HepG2 (cell line): Measurements from ENCODE around the gene LDLRAD4. TPM values are rescaled to one million over a fixed set of nuclear protein-coding genes. Genes with fewer than 3 reads are reported as not detected.

Source experiments
- ATAC-seq: fragments of 200-7000 bp; cut with Tn5 transposase; 3 replicates; pipeline ENCODE4 v1.9.1; 2020; ENCODE audit warnings: mild to moderate bottlenecking, moderate library complexity
- BruUV-seq: library from RNA; stranded (reverse); fragments of 400-500 nt; replicated peaks from 2 replicates; lab custom pipeline; 2021; lab: Mats Ljungman, UMichigan
- CTCF ChIA-PET: fragments of 300-600 bp; formaldehyde crosslinking; extraction: SDS; loops from one replicate; lab custom pipeline; 2021; ENCODE audit warnings: low total read pairs, inconsistent platforms, low intra/inter-chr PET ratio; lab: Yijun Ruan, JAX
- POLR2A ChIA-PET: fragments of 350-600 bp; sonication (Branson Sonifier 250); formaldehyde crosslinking; loops from one replicate; lab custom pipeline; 2020; ENCODE audit warnings: antibody characterized with exemption, inconsistent platforms; lab: Yijun Ruan, JAX
- DNase-seq: peaks from one replicate; pipeline ENCODE4 v3.0.0-alpha.2; 2015; ENCODE audit warnings: low spot score
- FAIRE-seq: peaks from 3 replicates; lab custom pipeline; 2011; peaks lifted over from hg19 to GRCh38; lab: Jason Lieb, UNC
- H2AFZ ChIP-seq: one replicate; pipeline ENCODE4 v1.6.1; 2011; ENCODE audit warnings: low read length, inconsistent platforms
- H3K27ac ChIP-seq: fragments of 300-600 bp; 3 replicates; pipeline ENCODE4 v1.8.0; 2011; ENCODE audit warnings: mixed run types, mild to moderate bottlenecking, mixed read lengths, low read length, inconsistent platforms; ENCODE audit not compliant: insufficient read depth; ENCODE audit errors: extremely low read length
- H3K27me3 ChIP-seq, 2 experiments: fragments of 200-600 bp in 1 of 2; 2 replicates in 1 of 2; 3 replicates in 1 of 2; pipeline versions ENCODE4 v1.6.0 to v1.8.0; 2011; ENCODE audit warnings: low read length in 2 of 2, mild to moderate bottlenecking in 2 of 2, moderate library complexity in 2 of 2, inconsistent platforms in 1 of 2; ENCODE audit not compliant: insufficient read depth in 2 of 2, control insufficient read depth in 1 of 2
- H3K36me3 ChIP-seq, 2 experiments: fragments of 200-600 bp in 1 of 2; replicated peaks in 1 of 2; 2 replicates in 1 of 2; 3 replicates in 1 of 2; pipeline versions ENCODE4 v1.5.1 to v1.8.0; 2011; ENCODE audit warnings: low read length in 2 of 2, inconsistent platforms in 1 of 2; ENCODE audit not compliant: insufficient read depth in 2 of 2, control insufficient read depth in 1 of 2
- H3K4me1 ChIP-seq: 2 replicates; pipeline ENCODE4 v1.5.1; 2012; ENCODE audit warnings: low read length, inconsistent platforms; ENCODE audit not compliant: insufficient read depth
- H3K4me2 ChIP-seq: 2 replicates; pipeline ENCODE4 v1.6.0; 2011; ENCODE audit warnings: low read depth, low read length, inconsistent platforms
- H3K4me3 ChIP-seq, 3 experiments: fragments of 200-600 bp in 1 of 3; sonication (generic), shearing (Covaris generic) in 1 of 3; replicated peaks in 1 of 3; 2 replicates each; pipeline ENCODE4 v1.5.1; 2011 to 2016; ENCODE audit warnings: low read length in 3 of 3, inconsistent platforms in 2 of 3, low read depth in 2 of 3, mild to moderate bottlenecking in 2 of 3, control low read depth in 1 of 3, mixed read lengths in 1 of 3; ENCODE audit not compliant: insufficient read depth in 1 of 3
- H3K79me2 ChIP-seq: one replicate; pipeline ENCODE4 v1.6.1; 2011; ENCODE audit warnings: low read length, inconsistent platforms; ENCODE audit not compliant: insufficient read depth
- H3K9ac ChIP-seq: 2 replicates; pipeline ENCODE4 v1.6.0; 2011; ENCODE audit warnings: mild to moderate bottlenecking, low read depth, low read length, inconsistent platforms; ENCODE audit not compliant: insufficient read depth
- H3K9me3 ChIP-seq: 2 replicates; pipeline ENCODE4 v1.5.1; 2012; ENCODE audit warnings: mild to moderate bottlenecking, low read length
- H4K20me1 ChIP-seq: 2 replicates; pipeline ENCODE4 v1.6.0; 2011; ENCODE audit warnings: inconsistent platforms, mild to moderate bottlenecking, low read length, moderate library complexity; ENCODE audit not compliant: insufficient read depth
- CCAR2 ChIP-seq: fragments of 200-400 bp; formaldehyde crosslinking; optimal IDR thresholded peaks from 2 replicates; pipeline ENCODE3; 2018; ENCODE audit warnings: low read depth, mild to moderate bottlenecking, low read length, moderate library complexity
- FUBP1 ChIP-seq: sonication (generic); formaldehyde crosslinking; IDR thresholded peaks from 2 replicates; pipeline ENCODE4 v1.5.1; 2020; ENCODE audit warnings: missing genetic modification reagents, mild to moderate bottlenecking, borderline replicate concordance
- SOX6 ChIP-seq, 2 experiments: fragments of 450-650 bp in 1 of 2; sonication (generic) in 1 of 2; formaldehyde crosslinking in 1 of 2; IDR thresholded peaks; 2 replicates each; pipeline versions ENCODE4 v1.4.0 to v1.6.1; 2017 to 2020; ENCODE audit warnings: antibody characterized with exemption in 1 of 2, mild to moderate bottlenecking in 1 of 2, missing genetic modification reagents in 1 of 2
- ZNF326 ChIP-seq: sonication (generic); formaldehyde crosslinking; IDR thresholded peaks from 2 replicates; pipeline ENCODE4 v1.4.0; 2020; ENCODE audit warnings: missing genetic modification reagents, borderline replicate concordance
- ZNF607 ChIP-seq: sonication (generic); formaldehyde crosslinking; IDR thresholded peaks from 2 replicates; pipeline ENCODE4 v1.5.1; 2020; ENCODE audit warnings: missing genetic modification reagents, mild to moderate bottlenecking, borderline replicate concordance
- ZNF710 ChIP-seq: sonication (generic); formaldehyde crosslinking; IDR thresholded peaks from 2 replicates; pipeline ENCODE4 v1.5.0; 2020; ENCODE audit warnings: mild to moderate bottlenecking, missing genetic modification reagents, borderline replicate concordance
- ZNF878 ChIP-seq: sonication (generic); formaldehyde crosslinking; IDR thresholded peaks from 2 replicates; pipeline ENCODE4 v1.8.1; 2023; ENCODE audit warnings: mild to moderate bottlenecking, missing genetic modification reagents, moderate library complexity
- WGBS: methylation state at CpG from one replicate; pipeline ENCODE4 v1.1.6; 2017; ENCODE audit warnings: low lambda C conversion rate; 5-methylcytosine and 5-hydroxymethylcytosine counted together
- in situ Hi-C: cut with HindIII; loops from 2 replicates; pipeline ENCODE4 v1.10.0; 2017; ENCODE audit warnings: low pct_unique_long_range_greater_than_20kb; ENCODE audit not compliant: extremely low pct_ligation_motif_present
- intact Hi-C: fragments of 100-400 bp; cut with micrococcal nuclease; formaldehyde crosslinking; loops from one replicate; pipeline ENCODE4 v1.10.0; 2022; ENCODE audit not compliant: unreplicated experiment
- polyA plus RNA-seq, 8 experiments: library from polyadenylated mRNA; depleted of rRNA in 3 of 8; stranded (reverse) in 7 of 8; unstranded in 1 of 8; fragments of >200 nt; fragmentation: Illumina TruSeq in 4 of 8; extraction: Trizol in 4 of 8; gene quantifications; 2 replicates each; pipeline versions ENCODE4 v1.2.1 to v1.2.3, GENCODE V29; 2011 to 2016; ENCODE audit warnings: low read depth in 4 of 8, missing spikeins in 1 of 8, mixed read lengths in 1 of 8; ENCODE audit not compliant: insufficient read depth in 1 of 8
- total RNA-seq, 5 experiments: library from RNA; depleted of rRNA; stranded (reverse); fragments of >200 nt; fragmentation: Illumina TruSeq; extraction: Trizol; gene quantifications; 2 replicates each; pipeline ENCODE4 v1.2.3, GENCODE V29; 2016; ENCODE audit warnings: low read depth in 1 of 5

LDLRAD4 gene
- total and polyA plus RNA-seq, 2 of the 13 experiments (the other 11 are each of a cell fraction or from before 2014, with no cell fraction given): 13.6 to 20.9 TPM

GRCh38 chr18:13688191-13689136, 469.9 kb downstream of the LDLRAD4 start:
- in situ Hi-C loops: no loop called here
- ChIA-PET POLR2A (no interaction called here), CTCF (no interaction called here)
- no peak for ATAC-seq
- Histone ChIP-seq H3K4me2 (no peak overlapping the region), H3K36me3 (peaks cover 0 to 4% of the 10 kb centered on the region in 2 experiments; a peak in 2 of 5 replicates), H3K27ac (no peak overlapping the region), H3K9ac (no peak overlapping the region), H3K79me2 (peaks cover 65% of the 10 kb centered on the region), H3K4me3 (no peak overlapping the region), H3K27me3 (no peaks in the 10 kb centered on the region), H2AFZ (no peak overlapping the region), H4K20me1 (peaks cover 17% of the 10 kb centered on the region; the same call in 1 of the 2 replicates), H3K4me1 (no peaks in the 10 kb centered on the region), H3K9me3 (no peaks in the 10 kb centered on the region)
- TF ChIP-seq ZNF710 (CRISPR knock-in tag): no peak
- TF ChIP-seq FUBP1 (CRISPR knock-in tag): no peak
- no peak for TF ChIP-seq ZNF607 (CRISPR knock-in tag)
- TF ChIP-seq CCAR2: no peak
- no peak for TF ChIP-seq ZNF326 (CRISPR knock-in tag)
- TF ChIP-seq SOX6 (IDR thresholded peaks at IDR 0.05): no peak
- TF ChIP-seq SOX6 (CRISPR knock-in tag; IDR thresholded peaks at IDR 0.05): no peak
- no peak for TF ChIP-seq ZNF878 (CRISPR knock-in tag)
- intact Hi-C loops: no loop called here
- no TSS peak for BruUV-seq
- WGBS: 98% methylated on average over 15 of the region's 21 CpGs
- DNase-seq: no peak
- FAIRE-seq: no peak
